Hepatocyte (in vitro differentiated cells): ENCODE results near the gene DMD. TPM values are rescaled to one million over a fixed set of nuclear protein-coding genes. Genes with fewer than 3 reads are reported as not detected.

Experiments used
- DNase-seq: peaks from one replicate; pipeline ENCODE4 v3.0.0-alpha.2; 2016; ENCODE audit warnings: low spot score
- H2AFZ ChIP-seq: fragments of 200-600 bp; sonication (generic); 2 replicates; pipeline ENCODE4 v1.6.0; 2016; ENCODE audit warnings: antibody characterized with exemption, mild to moderate bottlenecking
- H3K27ac ChIP-seq: fragments of 200-600 bp; sonication (generic); 2 replicates; pipeline ENCODE4 v1.5.1; 2016; ENCODE audit warnings: mild to moderate bottlenecking
- H3K27me3 ChIP-seq: fragments of 200-600 bp; sonication (generic); 2 replicates; pipeline ENCODE4 v1.6.1; 2016
- H3K36me3 ChIP-seq: fragments of 200-600 bp; sonication (generic); replicated peaks from 2 replicates; pipeline ENCODE4 v1.5.1; 2016; ENCODE audit warnings: low read depth; ENCODE audit not compliant: insufficient read depth
- H3K4me1 ChIP-seq: fragments of 200-600 bp; sonication (generic); 2 replicates; pipeline ENCODE4 v1.5.1; 2016; ENCODE audit warnings: mild to moderate bottlenecking, moderate library complexity; ENCODE audit not compliant: insufficient read depth
- H3K4me2 ChIP-seq: fragments of 200-600 bp; sonication (generic); 2 replicates; pipeline ENCODE4 v1.6.0; 2016
- H3K4me3 ChIP-seq: fragments of 200-600 bp; sonication (generic); 2 replicates; pipeline ENCODE4 v1.5.1; 2016; ENCODE audit warnings: mild to moderate bottlenecking
- H3K79me2 ChIP-seq: fragments of 200-600 bp; sonication (generic); 2 replicates; pipeline ENCODE4 v1.6.0; 2017; ENCODE audit warnings: mild to moderate bottlenecking
- H3K9me2 ChIP-seq: fragments of 200-600 bp; sonication (generic); replicated peaks from 2 replicates; pipeline ENCODE4 v1.6.0; 2017; ENCODE audit warnings: mild to moderate bottlenecking; ENCODE audit not compliant: insufficient read depth
- H3K9me3 ChIP-seq: fragments of 200-600 bp; sonication (generic); 2 replicates; pipeline ENCODE4 v1.5.1; 2016; ENCODE audit warnings: low read depth, mild to moderate bottlenecking
- H4K20me1 ChIP-seq: fragments of 200-600 bp; sonication (generic); 2 replicates; pipeline ENCODE4 v1.6.0; 2016; ENCODE audit warnings: mild to moderate bottlenecking; ENCODE audit not compliant: insufficient read depth, poor library complexity, severe bottlenecking
- EZH2 ChIP-seq: fragments of 200-600 bp; sonication (generic); IDR thresholded peaks from 2 replicates; pipeline ENCODE4 v1.6.1; 2016; ENCODE audit warnings: antibody characterized with exemption, mild to moderate bottlenecking, borderline replicate concordance
- EZH2phosphoT487 ChIP-seq: fragments of 200-600 bp; sonication (generic); IDR thresholded peaks from one replicate; pipeline ENCODE4 v1.6.1; 2018; ENCODE audit warnings: antibody characterized with exemption, mild to moderate bottlenecking, low read depth, moderate library complexity; ENCODE audit not compliant: unreplicated experiment, severe bottlenecking
- WGBS: methylation state at CpG from one replicate; pipeline ENCODE4 v1.1.6; 2016; ENCODE audit warnings: low lambda C conversion rate; ENCODE audit errors: missing lambda C conversion rate; 5-methylcytosine and 5-hydroxymethylcytosine counted together
- polyA plus RNA-seq: library from polyadenylated mRNA; unstranded; fragments of >200 nt; fragmentation: Nextera tagmentation; extraction: Ambion mirVana; gene quantifications from 2 replicates; pipeline ENCODE4 v1.2.1, GENCODE V29; 2016
- total RNA-seq: library from RNA; depleted of rRNA; stranded (reverse); fragments of >200 nt; gene quantifications from 2 replicates; pipeline ENCODE4 v1.2.3, GENCODE V29; 2014
- TF ChIP-seq, protein P1 (sequence below): fragments of 200-600 bp; sonication (generic); IDR thresholded peaks from 2 replicates; pipeline ENCODE4 v1.5.1; 2016; ENCODE audit warnings: antibody characterized with exemption, mild to moderate bottlenecking; ENCODE audit not compliant: poor library complexity

Gene DMD
- total and polyA plus RNA-seq, 2 experiments from 2014 or later, result 14.2 to 27.8 TPM

- H3K27ac ChIP-seq, result no peak overlapping the region
- H3K4me2 ChIP-seq, result no peak overlapping the region
- no peaks in the 10 kb centered on the region for H3K27me3 ChIP-seq
- no peaks in the 10 kb centered on the region for H3K9me3 ChIP-seq
- no peaks in the 10 kb centered on the region for H3K79me2 ChIP-seq
- H3K36me3 ChIP-seq, result no peaks in the 10 kb centered on the region
- no peaks in the 10 kb centered on the region for H3K9me2 ChIP-seq
- no peak overlapping the region for H3K4me3 ChIP-seq
- 86% methylated on average over 7 of the region's 7 CpGs for WGBS
- no peak for DNase-seq
- no peaks in the 10 kb centered on the region for H3K4me1 ChIP-seq
- no peaks in the 10 kb centered on the region for H4K20me1 ChIP-seq
- TF ChIP-seq EZH2, result no peak
- TF ChIP-seq, protein P1, sequence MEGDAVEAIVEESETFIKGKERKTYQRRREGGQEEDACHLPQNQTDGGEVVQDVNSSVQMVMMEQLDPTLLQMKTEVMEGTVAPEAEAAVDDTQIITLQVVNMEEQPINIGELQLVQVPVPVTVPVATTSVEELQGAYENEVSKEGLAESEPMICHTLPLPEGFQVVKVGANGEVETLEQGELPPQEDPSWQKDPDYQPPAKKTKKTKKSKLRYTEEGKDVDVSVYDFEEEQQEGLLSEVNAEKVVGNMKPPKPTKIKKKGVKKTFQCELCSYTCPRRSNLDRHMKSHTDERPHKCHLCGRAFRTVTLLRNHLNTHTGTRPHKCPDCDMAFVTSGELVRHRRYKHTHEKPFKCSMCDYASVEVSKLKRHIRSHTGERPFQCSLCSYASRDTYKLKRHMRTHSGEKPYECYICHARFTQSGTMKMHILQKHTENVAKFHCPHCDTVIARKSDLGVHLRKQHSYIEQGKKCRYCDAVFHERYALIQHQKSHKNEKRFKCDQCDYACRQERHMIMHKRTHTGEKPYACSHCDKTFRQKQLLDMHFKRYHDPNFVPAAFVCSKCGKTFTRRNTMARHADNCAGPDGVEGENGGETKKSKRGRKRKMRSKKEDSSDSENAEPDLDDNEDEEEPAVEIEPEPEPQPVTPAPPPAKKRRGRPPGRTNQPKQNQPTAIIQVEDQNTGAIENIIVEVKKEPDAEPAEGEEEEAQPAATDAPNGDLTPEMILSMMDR, result no peak
- no peak for TF ChIP-seq EZH2phosphoT487
- no peak overlapping the region for H2AFZ ChIP-seq
Measured at GRCh38 chrX:31366041-31366440, 1845.3 kb downstream of the DMD start.

- no peaks in the 10 kb centered on the region for H3K9me3 ChIP-seq
- H3K27me3 ChIP-seq, result no peaks in the 10 kb centered on the region
- no peaks in the 10 kb centered on the region for H3K79me2 ChIP-seq
- 48% methylated on average over 5 of the region's 5 CpGs for WGBS
- no peaks in the 10 kb centered on the region for H3K36me3 ChIP-seq
- no peaks in the 10 kb centered on the region for H3K9me2 ChIP-seq
- H4K20me1 ChIP-seq, result no peaks in the 10 kb centered on the region
- H3K27ac ChIP-seq, result no peak overlapping the region
- no peak for TF ChIP-seq EZH2phosphoT487
- TF ChIP-seq, protein P1, result no peak
- H3K4me3 ChIP-seq, result no peak overlapping the region
- no peak overlapping the region for H2AFZ ChIP-seq
- H3K4me2 ChIP-seq, result no peak overlapping the region
- no peak for DNase-seq
- no peaks in the 10 kb centered on the region for H3K4me1 ChIP-seq
Measured at GRCh38 chrX:31356275-31357212, 1854.8 kb downstream of the DMD start.

- Histone ChIP-seq H3K4me3 (no peak overlapping the region), H3K36me3 (no peaks in the 10 kb centered on the region), H3K4me1 (no peaks in the 10 kb centered on the region), H4K20me1 (no peaks in the 10 kb centered on the region), H3K27ac (peak overlapping the region; percentile 20), H3K4me2 (no peak overlapping the region), H3K9me2 (no peaks in the 10 kb centered on the region), H3K9me3 (no peaks in the 10 kb centered on the region), H3K79me2 (no peaks in the 10 kb centered on the region), H3K27me3 (no peaks in the 10 kb centered on the region), H2AFZ (no peak overlapping the region)
- WGBS, result 41% methylated on average over 6 of the region's 6 CpGs
- TF ChIP-seq EZH2, result no peak
- no peak for TF ChIP-seq EZH2phosphoT487
- TF ChIP-seq, protein P1, result no peak
- no peak for DNase-seq
Measured at GRCh38 chrX:31355206-31355955, 1856.0 kb downstream of the DMD start.
